Thyroid gland (tissue), 4 donors: ENCODE results near the gene TLR8.

Source experiments
- CTCF ChIP-seq, 6 experiments: fragments of 200-600 bp in 3 of 6; fragments of 450-650 bp in 3 of 6; sonication (generic) in 3 of 6; IDR thresholded peaks; one replicate each; pipeline ENCODE4 v1.5.1; 2016 to 2019; ENCODE audit warnings: antibody characterized with exemption in 6 of 6, mild to moderate bottlenecking in 2 of 6, inconsistent platforms in 1 of 6, moderate library complexity in 1 of 6
- POLR2A ChIP-seq, 2 donors: fragments of 450-650 bp; IDR thresholded peaks; one replicate each; pipeline ENCODE4 v1.6.1; 2017; ENCODE audit warnings: antibody characterized with exemption in 2 of 2, mild to moderate bottlenecking in 2 of 2, moderate library complexity in 1 of 2

- TF ChIP-seq CTCF (IDR thresholded peaks at IDR 0.05), result no peak
- TF ChIP-seq POLR2A (IDR thresholded peaks at IDR 0.05), result no peak
Observed at GRCh38 chrX:12953420-12953819, 47.0 kb downstream of the TLR8 start.
